Fibroblast of pulmonary artery (primary cell): ENCODE data around the gene SIGMAR1.

ENCODE experiments used
- DNase-seq: peaks from one replicate; pipeline ENCODE4 v3.0.0-alpha.2; 2010; ENCODE audit warnings: low read depth
- H3K4me3 ChIP-seq: replicated peaks from 2 replicates; pipeline ENCODE4 v1.5.1; 2011; ENCODE audit warnings: low read depth, mild to moderate bottlenecking, control low read depth, low read length, moderate library complexity
- CTCF ChIP-seq: IDR thresholded peaks from 2 replicates; pipeline ENCODE4 v1.5.1; 2011; ENCODE audit warnings: mild to moderate bottlenecking, control low read depth, low read length, inconsistent platforms; ENCODE audit errors: missing control alignments

SIGMAR1 gene

DNA sequence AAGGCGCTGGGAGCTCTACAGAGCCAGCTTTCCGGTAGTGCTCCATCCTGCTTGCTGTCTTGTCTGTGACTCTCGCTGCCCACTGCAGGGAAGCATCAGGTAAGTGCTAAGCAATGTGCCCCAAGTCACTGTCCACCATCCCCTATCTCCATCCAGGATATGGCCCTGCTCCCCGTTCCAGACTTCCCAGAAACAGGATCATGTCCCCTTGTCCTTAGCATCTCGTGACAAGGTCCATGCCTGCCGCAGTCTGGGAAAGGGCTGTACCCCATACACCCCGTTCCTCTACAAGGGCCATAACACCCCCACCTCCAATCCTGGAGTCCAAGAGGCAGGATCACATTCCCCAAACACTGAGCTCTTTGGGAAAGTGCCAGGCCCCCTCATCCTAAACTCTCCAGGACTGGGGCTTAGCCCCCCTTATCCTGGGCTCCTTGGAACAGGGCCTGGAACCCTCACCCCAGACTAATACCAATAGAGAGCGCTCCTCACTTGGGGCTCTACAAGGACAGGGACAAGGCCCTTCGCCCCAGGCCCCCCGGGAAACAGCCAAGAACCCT is 26.3 kb downstream of the SIGMAR1 start:
- DNase-seq = no peak
- peak overlapping the region; percentile 88 for H3K4me3 ChIP-seq
- no peak for TF ChIP-seq CTCF

DNA sequence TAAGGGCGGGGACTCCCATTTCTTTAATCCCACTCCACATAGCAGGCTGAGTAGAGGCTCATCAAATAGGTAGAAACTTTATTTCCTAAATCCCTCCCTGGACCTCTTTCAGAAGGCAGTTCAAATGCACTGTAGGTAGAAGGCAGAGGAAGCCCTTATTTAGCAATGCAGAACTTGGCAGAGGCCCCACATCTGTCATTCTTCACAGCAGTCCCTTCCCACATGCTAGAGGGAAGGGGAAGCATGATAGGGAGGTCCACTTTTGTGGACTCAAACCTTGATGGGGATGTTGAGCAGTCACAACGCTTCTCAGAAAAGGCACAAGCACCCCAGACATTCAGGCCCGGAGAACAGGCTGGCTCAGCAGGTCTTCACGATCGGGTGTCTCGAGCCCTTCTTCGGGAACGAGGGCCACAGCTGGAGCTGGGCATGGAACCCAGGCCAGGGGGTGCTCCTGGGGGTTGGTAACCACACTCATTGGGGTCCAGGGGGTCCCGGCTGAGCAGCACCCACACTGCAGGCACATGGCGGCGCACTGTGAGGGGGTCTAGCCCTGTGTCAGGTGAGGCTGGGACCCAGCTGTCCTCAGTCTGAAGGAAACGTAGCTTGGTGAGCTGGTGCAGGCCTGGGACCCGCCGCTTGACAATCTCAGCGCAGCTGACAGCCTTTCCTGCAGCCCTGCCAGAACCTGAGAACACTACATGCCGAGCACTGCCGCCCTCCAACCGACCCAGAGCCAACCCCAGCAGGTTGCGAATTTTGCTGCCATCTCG is 27.0 kb downstream of the SIGMAR1 start:
- H3K4me3 ChIP-seq = peak overlapping the region; percentile 88
- TF ChIP-seq CTCF = no peak
- DNase-seq = no peak

- H3K4me3 ChIP-seq = no peak overlapping the region
- TF ChIP-seq CTCF = no peak
- no peak for DNase-seq
Observed at GRCh38 chr9:34607331-34607730, 30.3 kb downstream of the SIGMAR1 start.

- TF ChIP-seq CTCF = no peak
- DNase-seq = no peak
- no peak overlapping the region for H3K4me3 ChIP-seq
Observed at GRCh38 chr9:34606905-34607304, 30.7 kb downstream of the SIGMAR1 start.

DNA sequence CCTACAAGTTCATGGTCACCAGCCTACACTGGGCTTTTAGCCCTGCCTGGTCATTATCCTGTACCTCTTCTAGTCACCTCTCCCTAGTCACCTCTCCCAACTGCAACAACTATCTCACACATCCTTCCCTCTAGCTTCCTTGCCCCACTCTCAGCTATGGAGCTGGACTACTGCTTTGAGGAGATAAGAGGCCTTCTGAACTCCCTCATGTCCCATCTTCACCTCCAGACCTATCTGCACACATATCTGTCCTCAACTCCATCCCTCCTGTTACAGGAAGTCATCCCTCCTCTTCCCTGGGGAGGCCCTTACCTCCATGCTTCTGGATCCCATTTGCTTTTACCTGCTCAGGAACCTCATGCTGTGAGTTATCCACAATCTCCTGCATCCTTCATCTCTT is 31.4 kb downstream of the SIGMAR1 start:
- no peak for TF ChIP-seq CTCF
- no peak overlapping the region for H3K4me3 ChIP-seq
- no peak for DNase-seq

DNA sequence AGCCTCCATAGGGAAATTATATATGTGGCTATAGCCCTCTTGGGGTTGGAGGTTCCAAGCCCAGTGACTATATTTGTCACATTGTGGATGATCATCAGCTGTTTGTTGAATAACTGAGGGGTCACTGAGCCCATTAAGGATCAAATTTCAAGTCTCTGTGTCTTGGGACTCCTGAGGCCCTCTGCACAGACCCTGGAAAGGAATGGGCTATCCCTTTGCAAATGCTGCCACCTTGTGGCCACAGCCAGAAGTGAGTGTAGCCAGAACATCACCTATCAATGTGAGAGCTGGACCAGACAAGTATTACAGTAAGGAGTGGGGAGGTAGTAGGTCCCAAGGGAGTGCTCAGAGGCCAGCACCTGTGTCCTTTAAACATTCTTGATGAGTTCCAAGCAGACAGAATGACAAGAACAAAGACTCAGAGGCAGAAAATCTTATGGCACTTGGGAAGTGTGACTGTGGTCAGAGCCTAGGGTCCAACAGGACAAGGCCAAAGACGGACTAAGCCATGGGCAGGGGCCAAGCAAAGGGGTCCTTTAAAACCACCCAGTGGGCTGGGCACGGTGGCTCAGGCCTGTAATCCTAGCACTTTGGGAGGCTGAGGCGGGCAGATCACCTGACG is 33.9 kb downstream of the SIGMAR1 start:
- no peak overlapping the region for H3K4me3 ChIP-seq
- peak; percentile 79 for DNase-seq
- peak; percentile 96 for TF ChIP-seq CTCF
